ENCODE data around the gene OSTM1. TPM values are rescaled to one million over a fixed set of nuclear protein-coding genes. Genes with fewer than 3 reads are reported as not detected.
"Not testable (repeated sequence)": the region's sequence is repeated elsewhere in the genome, so short reads cannot be mapped to it uniquely, and the experiment has no call there.

The OSTM1 gene
- total and polyA plus RNA-seq, 2 donors (not counting 1 experiment from before 2014, with no cell fraction given): 6.2 to 41.7 TPM

DNA sequence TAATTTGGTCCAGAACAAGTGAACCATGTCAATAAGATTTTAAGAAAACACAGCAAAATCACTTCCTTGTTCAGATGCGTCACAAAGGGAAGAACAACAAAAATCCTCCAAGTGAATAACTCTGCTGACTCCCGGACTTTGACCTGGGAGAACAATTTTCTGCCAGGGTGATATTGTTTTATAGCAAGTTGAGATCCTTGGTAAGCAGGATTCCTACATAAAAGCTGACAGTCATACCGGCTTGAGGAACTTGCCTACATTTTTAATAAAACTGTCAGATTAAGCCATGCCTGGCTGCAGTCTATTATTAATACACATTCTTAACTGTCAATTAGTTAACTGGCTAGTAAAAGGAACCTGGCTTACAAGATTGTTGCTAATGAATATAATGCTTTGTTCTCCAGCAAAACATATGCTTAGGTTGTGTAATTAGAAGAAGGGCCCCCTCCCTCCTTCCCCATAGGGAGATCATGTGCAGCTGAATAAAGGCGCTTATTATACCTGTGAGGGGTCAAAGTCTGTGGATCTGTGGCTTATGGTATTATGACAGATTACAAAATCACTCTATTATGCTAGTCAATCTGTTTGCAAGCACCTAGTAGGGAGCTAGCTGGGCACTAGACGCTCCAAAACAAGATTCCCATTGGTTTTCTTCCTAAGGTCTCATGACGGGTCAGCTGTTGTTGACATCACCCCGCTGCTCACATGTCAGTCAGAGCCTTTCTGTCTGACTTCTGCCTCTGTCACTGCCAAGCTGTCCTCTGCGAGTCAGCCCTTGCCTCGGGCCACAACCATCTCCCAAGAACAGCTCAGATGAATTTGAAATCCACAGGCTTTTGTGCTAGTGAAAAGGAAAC lies 71.9 kb downstream of the OSTM1 start:
- Histone ChIP-seq H3K27me3 (replicated peaks in 1 of 4; ENCODE audit: control extremely low read depth in 1 of 4, control insufficient read depth in 3 of 4, insufficient read depth in 4 of 4, low read length in 3 of 4) (peaks cover 0 to 3% (median 0%) of the 10 kb centered on the region in 4 experiments), H3K4me3 (ENCODE audit: control extremely low read depth in 1 of 5, extremely low read depth in 1 of 5, insufficient read depth in 1 of 5, low read depth in 2 of 5, low read length in 4 of 5) (no peak overlapping the region), H3K4me1 (ENCODE audit: control insufficient read depth in 2 of 2, insufficient read depth in 2 of 2, low read length in 2 of 2) (no peaks in the 10 kb centered on the region), H4K20me1 (ENCODE audit: control insufficient read depth, insufficient read depth, low read length, poor library complexity, severe bottlenecking) (no peaks in the 10 kb centered on the region), H3K4me2 (replicated peaks; ENCODE audit: low read depth, low read length, poor library complexity, severe bottlenecking) (no peak overlapping the region), H3K9ac (ENCODE audit: low read length) (no peak overlapping the region), H3K79me2 (ENCODE audit: control insufficient read depth, insufficient read depth, low read length) (no peaks in the 10 kb centered on the region), H3K9me3 (ENCODE audit: control extremely low read depth in 1 of 3, control insufficient read depth in 2 of 3, insufficient read depth in 1 of 3, low read length in 2 of 3) (no peaks in the 10 kb centered on the region), H2AFZ (ENCODE audit: insufficient read depth, low read depth, low read length, poor library complexity, severe bottlenecking) (peak overlapping the region; percentile 3), H3K27ac (ENCODE audit: low read length in 2 of 2) (no peak overlapping the region), H3K36me3 (replicated peaks in 1 of 2; ENCODE audit: control extremely low read depth in 1 of 2, control insufficient read depth in 1 of 2, extremely low read depth in 1 of 2, insufficient read depth in 2 of 2, low read length in 1 of 2) (no peaks in the 10 kb centered on the region)
- Mint-ChIP-seq H3K4me1 (peaks cover 3% of the 10 kb centered on the region), H3K9me3 (ENCODE audit: insufficient read depth) (no peaks in the 10 kb centered on the region), H3K27me3 (peaks cover 3% of the 10 kb centered on the region), H3K27ac (no peak overlapping the region), H3K4me3 (no peak overlapping the region)
- intact Hi-C loops (cut with micrococcal nuclease): no loop called here
- WGBS (ENCODE audit: insufficient coverage): 94% methylated on average over 5 of the region's 9 CpGs
- TF ChIP-seq, protein P1, sequence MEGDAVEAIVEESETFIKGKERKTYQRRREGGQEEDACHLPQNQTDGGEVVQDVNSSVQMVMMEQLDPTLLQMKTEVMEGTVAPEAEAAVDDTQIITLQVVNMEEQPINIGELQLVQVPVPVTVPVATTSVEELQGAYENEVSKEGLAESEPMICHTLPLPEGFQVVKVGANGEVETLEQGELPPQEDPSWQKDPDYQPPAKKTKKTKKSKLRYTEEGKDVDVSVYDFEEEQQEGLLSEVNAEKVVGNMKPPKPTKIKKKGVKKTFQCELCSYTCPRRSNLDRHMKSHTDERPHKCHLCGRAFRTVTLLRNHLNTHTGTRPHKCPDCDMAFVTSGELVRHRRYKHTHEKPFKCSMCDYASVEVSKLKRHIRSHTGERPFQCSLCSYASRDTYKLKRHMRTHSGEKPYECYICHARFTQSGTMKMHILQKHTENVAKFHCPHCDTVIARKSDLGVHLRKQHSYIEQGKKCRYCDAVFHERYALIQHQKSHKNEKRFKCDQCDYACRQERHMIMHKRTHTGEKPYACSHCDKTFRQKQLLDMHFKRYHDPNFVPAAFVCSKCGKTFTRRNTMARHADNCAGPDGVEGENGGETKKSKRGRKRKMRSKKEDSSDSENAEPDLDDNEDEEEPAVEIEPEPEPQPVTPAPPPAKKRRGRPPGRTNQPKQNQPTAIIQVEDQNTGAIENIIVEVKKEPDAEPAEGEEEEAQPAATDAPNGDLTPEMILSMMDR (IDR thresholded peaks at IDR 0.05): no peak
- TF ChIP-seq EZH2 (IDR thresholded peaks at IDR 0.05; ENCODE audit: borderline replicate concordance, insufficient read depth, low read depth, low read length, poor library complexity, severe bottlenecking): no peak
- ChIA-PET POLR2A (no interaction called here), CTCF (no interaction called here)
- DNase-seq (no peak), ATAC-seq (ENCODE audit: low read depth) (no peak)

DNA sequence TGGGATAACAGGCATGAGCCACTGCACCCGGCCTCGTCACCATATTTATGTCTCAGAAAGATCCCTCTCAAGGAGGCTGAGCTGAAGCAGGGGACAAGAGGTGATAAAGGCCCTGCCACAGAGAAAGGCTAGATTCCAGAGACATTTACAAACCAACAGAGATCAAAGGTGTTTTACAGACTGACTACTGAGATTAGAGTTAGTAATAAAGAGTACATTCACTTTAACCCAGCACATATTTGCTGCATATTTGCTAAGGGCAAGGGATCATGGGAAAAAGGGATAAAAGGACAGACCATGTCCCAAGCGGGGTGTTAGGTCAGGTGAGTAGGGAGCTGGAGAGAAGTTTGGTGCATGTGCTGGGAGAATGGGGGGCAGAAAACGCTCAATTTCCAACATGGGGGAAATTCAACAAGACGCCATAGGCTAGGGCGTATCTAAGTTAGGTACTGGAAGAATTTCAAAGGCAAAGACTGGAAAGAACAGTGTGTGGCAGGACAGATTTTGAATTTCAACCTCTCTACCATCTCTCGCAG lies 72.8 kb downstream of the OSTM1 start:
- WGBS (ENCODE audit: insufficient coverage): 92% methylated on average over 2 of the region's 7 CpGs
- CTCF ChIA-PET: no interaction called here
- Mint-ChIP-seq H3K27me3 (peaks cover 3% of the 10 kb centered on the region), H3K4me1 (peaks cover 3% of the 10 kb centered on the region), H3K27ac (no peak overlapping the region), H3K9me3 (ENCODE audit: insufficient read depth) (no peaks in the 10 kb centered on the region), H3K4me3 (no peak overlapping the region)
- TF ChIP-seq, protein P1 (IDR thresholded peaks at IDR 0.05): no peak
- no peak for TF ChIP-seq EZH2 (IDR thresholded peaks at IDR 0.05; ENCODE audit: borderline replicate concordance, insufficient read depth, low read depth, low read length, poor library complexity, severe bottlenecking)
- H3K79me2 ChIP-seq (ENCODE audit: control insufficient read depth, insufficient read depth, low read length): no peaks in the 10 kb centered on the region
- no peaks in the 10 kb centered on the region for H4K20me1 ChIP-seq (ENCODE audit: control insufficient read depth, insufficient read depth, low read length, poor library complexity, severe bottlenecking)
- no peaks in the 10 kb centered on the region for H3K4me1 ChIP-seq (ENCODE audit: control insufficient read depth in 2 of 2, insufficient read depth in 2 of 2, low read length in 2 of 2)
- H3K27me3 ChIP-seq (replicated peaks in 1 of 4; ENCODE audit: control extremely low read depth in 1 of 4, control insufficient read depth in 3 of 4, insufficient read depth in 4 of 4, low read length in 3 of 4): peaks cover 0 to 3% (median 0%) of the 10 kb centered on the region in 4 experiments
- POLR2A ChIA-PET: no interaction called here
- H2AFZ ChIP-seq (ENCODE audit: insufficient read depth, low read depth, low read length, poor library complexity, severe bottlenecking): no peak overlapping the region
- ATAC-seq (ENCODE audit: low read depth): no peak
- no peak overlapping the region for H3K27ac ChIP-seq (ENCODE audit: low read length in 2 of 2)
- no peaks in the 10 kb centered on the region for H3K9me3 ChIP-seq (ENCODE audit: control extremely low read depth in 1 of 3, control insufficient read depth in 2 of 3, insufficient read depth in 1 of 3, low read length in 2 of 3)
- no peak overlapping the region for H3K4me3 ChIP-seq (ENCODE audit: control extremely low read depth in 1 of 5, extremely low read depth in 1 of 5, insufficient read depth in 1 of 5, low read depth in 2 of 5, low read length in 4 of 5)
- H3K9ac ChIP-seq (ENCODE audit: low read length): no peak overlapping the region
- DNase-seq: no peak
- no peak overlapping the region for H3K4me2 ChIP-seq (replicated peaks; ENCODE audit: low read depth, low read length, poor library complexity, severe bottlenecking)
- intact Hi-C loops (cut with micrococcal nuclease): no loop called here
- no peaks in the 10 kb centered on the region for H3K36me3 ChIP-seq (replicated peaks in 1 of 2; ENCODE audit: control extremely low read depth in 1 of 2, control insufficient read depth in 1 of 2, extremely low read depth in 1 of 2, insufficient read depth in 2 of 2, low read length in 1 of 2)

DNA sequence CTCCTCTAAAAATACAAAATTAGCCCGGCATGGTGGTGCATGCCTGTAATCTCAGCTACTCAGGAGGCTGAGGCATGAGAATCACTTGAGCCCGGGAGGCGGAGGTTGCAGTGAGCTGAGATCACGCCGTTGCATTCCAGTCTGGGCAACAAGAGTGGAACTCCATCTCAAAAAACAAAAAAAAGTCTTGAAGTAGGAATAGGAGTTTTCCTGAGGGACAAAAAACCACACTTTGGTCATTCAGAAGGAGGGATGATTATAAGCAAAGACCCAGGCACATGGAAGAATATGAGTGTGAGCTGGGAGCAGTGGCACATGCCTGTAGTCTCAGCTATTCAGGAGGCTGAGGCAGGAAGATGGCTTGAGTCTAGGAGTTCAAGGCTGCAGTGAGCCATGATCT lies 74.3 kb downstream of the OSTM1 start:
- H4K20me1 ChIP-seq (ENCODE audit: control insufficient read depth, insufficient read depth, low read length, poor library complexity, severe bottlenecking); H3K9me3 ChIP-seq (ENCODE audit: control extremely low read depth in 1 of 3, control insufficient read depth in 2 of 3, insufficient read depth in 1 of 3, low read length in 2 of 3); POLR2A ChIA-PET; H3K4me3 Mint-ChIP-seq; H3K27ac ChIP-seq (ENCODE audit: low read length in 2 of 2); H3K9me3 Mint-ChIP-seq (ENCODE audit: insufficient read depth); H3K27me3 ChIP-seq (replicated peaks in 1 of 4; ENCODE audit: control extremely low read depth in 1 of 4, control insufficient read depth in 3 of 4, insufficient read depth in 4 of 4, low read length in 3 of 4); H3K4me2 ChIP-seq (replicated peaks; ENCODE audit: low read depth, low read length, poor library complexity, severe bottlenecking); H3K36me3 ChIP-seq (replicated peaks in 1 of 2; ENCODE audit: control extremely low read depth in 1 of 2, control insufficient read depth in 1 of 2, extremely low read depth in 1 of 2, insufficient read depth in 2 of 2, low read length in 1 of 2); H3K27me3 Mint-ChIP-seq; H3K4me1 ChIP-seq (ENCODE audit: control insufficient read depth in 2 of 2, insufficient read depth in 2 of 2, low read length in 2 of 2); H2AFZ ChIP-seq (ENCODE audit: insufficient read depth, low read depth, low read length, poor library complexity, severe bottlenecking); intact Hi-C loops (cut with micrococcal nuclease); ATAC-seq (ENCODE audit: low read depth); H3K4me1 Mint-ChIP-seq; H3K4me3 ChIP-seq (ENCODE audit: control extremely low read depth in 1 of 5, extremely low read depth in 1 of 5, insufficient read depth in 1 of 5, low read depth in 2 of 5, low read length in 4 of 5); H3K79me2 ChIP-seq (ENCODE audit: control insufficient read depth, insufficient read depth, low read length); H3K9ac ChIP-seq (ENCODE audit: low read length); DNase-seq; H3K27ac Mint-ChIP-seq: not testable (repeated sequence)
- WGBS (ENCODE audit: insufficient coverage): 91% methylated on average over 3 of the region's 5 CpGs
- CTCF ChIA-PET: interaction anchor here (0.5 kb wide), 1 partner anchor 1561 kb away, joined by 3 read pairs; no protein-coding TSS in a partner anchor

Data from B cell (primary cell).